Measurements from ENCODE around the gene POLR2C. TPM values are rescaled to one million over a fixed set of nuclear protein-coding genes. Genes with fewer than 3 reads are reported as not detected.

POLR2C gene
- total RNA-seq, 1 experiment from 2014 or later, result 240 TPM

GRCh38 chr16:57476546-57477410, 14.3 kb downstream of the POLR2C start:
- in situ Hi-C loops (cut with HindIII; ENCODE audit: low sequenced_read_pairs), result no loop called here

GRCh38 chr16:57477531-57478202, 15.2 kb downstream of the POLR2C start:
- in situ Hi-C loops (cut with HindIII; ENCODE audit: low sequenced_read_pairs), result no loop called here
- no peak for DNase-seq (ENCODE audit: low spot score)

More at GRCh38 chr16:57476546-57477410, 14.3 kb downstream of the POLR2C start:
- no peak for DNase-seq (ENCODE audit: low spot score)

- no peak for DNase-seq (ENCODE audit: low spot score)
- in situ Hi-C loops (cut with HindIII; ENCODE audit: low sequenced_read_pairs), result no loop called here
Measured at GRCh38 chr16:57478396-57479204, 16.1 kb downstream of the POLR2C start.

GRCh38 chr16:57479205-57479975, 16.9 kb downstream of the POLR2C start:
- peak; percentile 79 for DNase-seq (ENCODE audit: low spot score)
- in situ Hi-C loops (cut with HindIII; ENCODE audit: low sequenced_read_pairs), result no loop called here

- in situ Hi-C loops (cut with HindIII; ENCODE audit: low sequenced_read_pairs), result no loop called here
- DNase-seq (ENCODE audit: low spot score), result no peak
Measured at GRCh38 chr16:57479976-57480753, 17.7 kb downstream of the POLR2C start.

- DNase-seq (ENCODE audit: low spot score), result peak; percentile 80
- in situ Hi-C loops (cut with HindIII; ENCODE audit: low sequenced_read_pairs), result no loop called here
Measured at GRCh38 chr16:57480754-57481230, 18.3 kb downstream of the POLR2C start.

GRCh38 chr16:57481421-57481820, 18.9 kb downstream of the POLR2C start:
- in situ Hi-C loops (cut with HindIII; ENCODE audit: low sequenced_read_pairs), result no loop called here
- DNase-seq (ENCODE audit: low spot score), result no peak

- in situ Hi-C loops (cut with HindIII; ENCODE audit: low sequenced_read_pairs), result no loop called here
- DNase-seq (ENCODE audit: low spot score), result no peak
Measured at GRCh38 chr16:57482845-57483545, 20.5 kb downstream of the POLR2C start.

- peak; percentile 92 for DNase-seq (ENCODE audit: low spot score)
- in situ Hi-C loops (cut with HindIII; ENCODE audit: low sequenced_read_pairs), result no loop called here
Measured at GRCh38 chr16:57483725-57484514, 21.4 kb downstream of the POLR2C start.

GRCh38 chr16:57484515-57485005, 22.1 kb downstream of the POLR2C start:
- in situ Hi-C loops (cut with HindIII; ENCODE audit: low sequenced_read_pairs), result no loop called here
- DNase-seq (ENCODE audit: low spot score), result no peak

- no peak for DNase-seq (ENCODE audit: low spot score)
- in situ Hi-C loops (cut with HindIII; ENCODE audit: low sequenced_read_pairs), result no loop called here
Measured at GRCh38 chr16:57485091-57485915, 22.8 kb downstream of the POLR2C start.

GRCh38 chr16:57485916-57486857, 23.7 kb downstream of the POLR2C start, which contains the start of gene DOK4:
Gene DOK4 (minus strand): TSS chr16:57486493. CDS start chr16:57479507, 6,986 bp downstream.
- DNase-seq (ENCODE audit: low spot score), result peak; percentile 81
- in situ Hi-C loops (cut with HindIII; ENCODE audit: low sequenced_read_pairs), result no loop called here

- no peak for DNase-seq (ENCODE audit: low spot score)
- in situ Hi-C loops (cut with HindIII; ENCODE audit: low sequenced_read_pairs), result no loop called here
Measured at GRCh38 chr16:57486858-57487834, 24.7 kb downstream of the POLR2C start.

- no peak for DNase-seq (ENCODE audit: low spot score)
- in situ Hi-C loops (cut with HindIII; ENCODE audit: low sequenced_read_pairs), result no loop called here
Measured at GRCh38 chr16:57489229-57489628, 26.8 kb downstream of the POLR2C start.
